Nephron (organoid): ENCODE data around the gene LRPAP1.

Experiments
- H3K27ac Mint-ChIP-seq, 3 experiments: 2 replicates each; pipeline ENCODE4 v1.8.0; 2020; ENCODE audit warnings: mixed read lengths in 3 of 3, mild to moderate bottlenecking in 2 of 3, moderate library complexity in 1 of 3
- H3K27me3 Mint-ChIP-seq: 2 replicates; pipeline ENCODE4 v1.8.0; 2021; ENCODE audit warnings: low read depth, mild to moderate bottlenecking, moderate library complexity, mixed read lengths
- H3K36me3 Mint-ChIP-seq: 2 replicates; pipeline ENCODE4 v1.8.0; 2020; ENCODE audit warnings: low read depth, mixed read lengths
- H3K4me1 Mint-ChIP-seq: 2 replicates; pipeline ENCODE4 v1.8.0; 2020; ENCODE audit warnings: mixed read lengths
- H3K4me3 Mint-ChIP-seq, 3 experiments: 2 replicates each; pipeline ENCODE4 v1.8.0; 2020; ENCODE audit warnings: mild to moderate bottlenecking in 3 of 3, mixed read lengths in 3 of 3, moderate library complexity in 2 of 3
- H3K9me3 Mint-ChIP-seq: 2 replicates; pipeline ENCODE4 v1.8.0; 2020; ENCODE audit warnings: mixed read lengths
- TF ChIP-seq, protein P1 (sequence below), 3 experiments: fragments of 200-600 bp; sonication (generic); IDR thresholded peaks; one replicate each; pipeline ENCODE4 v1.5.0; 2021; ENCODE audit warnings: antibody characterized with exemption in 3 of 3; ENCODE audit not compliant: unreplicated experiment in 3 of 3

Gene LRPAP1

GRCh38 chr4:3523628-3524221 is 8.5 kb downstream of the LRPAP1 start:
- TF ChIP-seq, protein P1, sequence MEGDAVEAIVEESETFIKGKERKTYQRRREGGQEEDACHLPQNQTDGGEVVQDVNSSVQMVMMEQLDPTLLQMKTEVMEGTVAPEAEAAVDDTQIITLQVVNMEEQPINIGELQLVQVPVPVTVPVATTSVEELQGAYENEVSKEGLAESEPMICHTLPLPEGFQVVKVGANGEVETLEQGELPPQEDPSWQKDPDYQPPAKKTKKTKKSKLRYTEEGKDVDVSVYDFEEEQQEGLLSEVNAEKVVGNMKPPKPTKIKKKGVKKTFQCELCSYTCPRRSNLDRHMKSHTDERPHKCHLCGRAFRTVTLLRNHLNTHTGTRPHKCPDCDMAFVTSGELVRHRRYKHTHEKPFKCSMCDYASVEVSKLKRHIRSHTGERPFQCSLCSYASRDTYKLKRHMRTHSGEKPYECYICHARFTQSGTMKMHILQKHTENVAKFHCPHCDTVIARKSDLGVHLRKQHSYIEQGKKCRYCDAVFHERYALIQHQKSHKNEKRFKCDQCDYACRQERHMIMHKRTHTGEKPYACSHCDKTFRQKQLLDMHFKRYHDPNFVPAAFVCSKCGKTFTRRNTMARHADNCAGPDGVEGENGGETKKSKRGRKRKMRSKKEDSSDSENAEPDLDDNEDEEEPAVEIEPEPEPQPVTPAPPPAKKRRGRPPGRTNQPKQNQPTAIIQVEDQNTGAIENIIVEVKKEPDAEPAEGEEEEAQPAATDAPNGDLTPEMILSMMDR (IDR thresholded peaks at IDR 0.05; ENCODE audit: unreplicated experiment in 3 of 3) = no peak
- H3K27me3 Mint-ChIP-seq = no peaks in the 10 kb centered on the region
- H3K9me3 Mint-ChIP-seq = no peaks in the 10 kb centered on the region
- H3K4me3 Mint-ChIP-seq = no peak overlapping the region
- H3K27ac Mint-ChIP-seq = no peak overlapping the region
- H3K4me1 Mint-ChIP-seq = peaks cover 15% of the 10 kb centered on the region
- peaks cover 22% of the 10 kb centered on the region for H3K36me3 Mint-ChIP-seq

DNA sequence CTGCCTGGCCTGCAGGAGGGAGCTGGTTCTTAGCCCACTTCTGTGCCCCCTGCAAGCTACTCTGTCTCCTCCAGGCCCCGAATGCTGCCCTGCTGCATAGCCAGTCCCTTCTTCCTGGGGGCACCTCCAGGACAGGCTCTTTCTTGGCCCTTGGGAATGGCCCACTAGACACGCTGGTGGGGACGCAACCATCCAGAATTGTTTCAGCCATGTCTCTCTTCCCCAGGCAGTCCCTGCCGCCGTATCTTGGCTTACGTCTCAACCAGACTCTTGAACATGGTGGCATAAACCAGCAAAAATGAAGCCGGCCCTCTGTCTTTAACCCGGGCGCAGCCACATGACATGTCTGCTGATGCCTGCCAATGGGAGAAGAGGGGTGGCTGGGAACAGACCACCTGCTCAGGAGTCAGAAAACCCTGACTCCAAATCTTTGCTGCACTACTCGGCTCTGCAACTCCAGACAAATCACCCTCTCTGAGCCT is 9.0 kb downstream of the LRPAP1 start:
- TF ChIP-seq, protein P1 (IDR thresholded peaks at IDR 0.05; ENCODE audit: unreplicated experiment in 3 of 3) = no peak
- Mint-ChIP-seq H3K36me3 (peaks cover 22% of the 10 kb centered on the region), H3K4me1 (peaks cover 15% of the 10 kb centered on the region), H3K27me3 (no peaks in the 10 kb centered on the region), H3K4me3 (no peak overlapping the region), H3K27ac (no peak overlapping the region), H3K9me3 (no peaks in the 10 kb centered on the region)

GRCh38 chr4:3522651-3523050 is 9.6 kb downstream of the LRPAP1 start:
- Mint-ChIP-seq H3K9me3 (no peaks in the 10 kb centered on the region), H3K27me3 (no peaks in the 10 kb centered on the region), H3K27ac (no peak overlapping the region), H3K4me3 (no peak overlapping the region), H3K36me3 (peaks cover 18% of the 10 kb centered on the region), H3K4me1 (peaks cover 15% of the 10 kb centered on the region)
- TF ChIP-seq, protein P1 (IDR thresholded peaks at IDR 0.05; ENCODE audit: unreplicated experiment in 3 of 3) = no peak

DNA sequence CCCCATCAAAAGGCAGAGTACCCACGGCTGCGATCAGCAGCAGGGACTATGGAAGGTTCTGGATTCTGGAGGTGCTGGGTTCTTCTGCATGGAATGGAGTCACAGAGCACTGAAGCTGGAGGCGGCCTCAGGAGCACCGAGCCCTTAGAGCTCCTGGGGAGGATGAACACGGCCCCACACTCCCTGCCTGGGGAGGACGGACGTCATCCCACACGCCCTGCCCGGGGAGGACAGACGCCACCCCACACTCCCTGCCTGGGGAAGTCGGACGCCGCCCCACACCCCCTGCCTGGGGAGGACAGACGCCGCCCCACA is 9.9 kb downstream of the LRPAP1 start:
- Mint-ChIP-seq H3K9me3 (no peaks in the 10 kb centered on the region), H3K27ac (no peak overlapping the region), H3K4me1 (peaks cover 15% of the 10 kb centered on the region), H3K4me3 (no peak overlapping the region), H3K36me3 (peaks cover 20% of the 10 kb centered on the region), H3K27me3 (no peaks in the 10 kb centered on the region)
- TF ChIP-seq, protein P1 (IDR thresholded peaks at IDR 0.05; ENCODE audit: unreplicated experiment in 3 of 3) = no peak

DNA sequence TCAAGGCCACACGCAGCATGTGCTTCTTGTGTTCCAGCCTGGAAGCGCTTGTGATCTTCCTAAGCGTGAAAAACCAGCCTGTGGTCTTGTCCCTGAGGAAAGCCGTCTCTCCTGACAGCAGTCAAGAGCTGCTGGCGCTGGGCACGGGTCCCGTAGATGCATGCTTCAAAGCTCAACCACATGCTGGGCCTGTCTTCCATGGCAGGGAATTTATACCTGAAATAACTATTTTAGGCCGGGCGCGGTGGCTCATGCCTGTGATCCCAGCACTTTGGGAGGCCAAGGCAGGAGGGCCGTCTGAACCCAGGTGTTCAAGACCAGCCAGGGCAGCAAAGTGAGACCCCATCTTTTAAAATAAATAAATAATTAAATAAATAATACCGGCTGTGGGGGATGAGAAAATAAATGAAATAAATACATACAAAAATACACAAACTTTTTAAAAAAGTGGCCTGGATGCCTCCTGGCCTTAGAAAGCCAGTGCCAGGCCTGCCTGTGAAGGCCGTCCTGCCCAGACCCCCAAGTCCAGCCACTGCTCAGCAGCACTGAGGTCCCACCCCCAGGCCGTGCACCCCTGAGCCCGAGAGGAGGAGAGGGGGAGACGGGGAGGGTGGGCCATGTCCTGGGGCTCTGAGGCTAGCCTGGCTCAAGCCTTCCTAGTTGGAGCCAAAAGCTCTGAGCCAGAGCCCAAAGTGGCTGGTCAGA is 10.4 kb downstream of the LRPAP1 start:
- H3K27me3 Mint-ChIP-seq = no peaks in the 10 kb centered on the region
- peaks cover 22% of the 10 kb centered on the region for H3K36me3 Mint-ChIP-seq
- H3K9me3 Mint-ChIP-seq = no peaks in the 10 kb centered on the region
- H3K4me3 Mint-ChIP-seq = no peak overlapping the region
- no peak overlapping the region for H3K27ac Mint-ChIP-seq
- TF ChIP-seq, protein P1 (IDR thresholded peaks at IDR 0.05; ENCODE audit: unreplicated experiment in 3 of 3) = no peak
- peaks cover 15% of the 10 kb centered on the region for H3K4me1 Mint-ChIP-seq
